Panc1 (cell line): ENCODE measurements around the gene PAOX. TPM values are rescaled to one million over a fixed set of nuclear protein-coding genes. Genes with fewer than 3 reads are reported as not detected.

ENCODE experiments used
- ATAC-seq: fragments of 200-7000 bp; cut with Tn5 transposase; 2 replicates; pipeline ENCODE4 v1.9.1; 2020; ENCODE audit warnings: mild to moderate bottlenecking, moderate library complexity
- BruUV-seq: library from RNA; stranded (reverse); fragments of 400-500 nt; replicated peaks from 2 replicates; lab custom pipeline; 2021; lab: Mats Ljungman, UMichigan
- CTCF ChIA-PET: fragments of 300-600 bp; sonication (Branson Sonifier 250); formaldehyde crosslinking; loops from one replicate; lab custom pipeline; 2022; ENCODE audit warnings: antibody characterized with exemption; lab: Charles Lee
- POLR2A ChIA-PET: fragments of 300-600 bp; sonication (Branson Sonifier 250); formaldehyde crosslinking; loops from one replicate; lab custom pipeline; 2022; ENCODE audit warnings: antibody characterized with exemption; lab: Charles Lee
- DNase-seq: peaks from one replicate; pipeline ENCODE4 v3.0.0-alpha.2; 2010; ENCODE audit warnings: low read depth, low spot score
- H3K27ac ChIP-seq: 2 replicates; pipeline ENCODE4 v1.5.1; 2011; ENCODE audit warnings: mild to moderate bottlenecking, low read length, inconsistent platforms
- H3K27me3 ChIP-seq: fragments of 200-500 bp; sonication (Bioruptor generic); 2 replicates; pipeline ENCODE4 v1.6.0; 2014; ENCODE audit warnings: low read length, inconsistent platforms; ENCODE audit not compliant: control insufficient read depth, insufficient read depth
- H3K36me3 ChIP-seq: fragments of 200-500 bp; sonication (Bioruptor generic); 2 replicates; pipeline ENCODE4 v1.5.1; 2014; ENCODE audit warnings: inconsistent platforms, mild to moderate bottlenecking, low read length, moderate library complexity; ENCODE audit not compliant: control insufficient read depth, insufficient read depth
- H3K4me1 ChIP-seq: 2 replicates; pipeline ENCODE4 v1.5.1; 2011; ENCODE audit warnings: inconsistent platforms, mild to moderate bottlenecking, low read length, moderate library complexity; ENCODE audit not compliant: control insufficient read depth, insufficient read depth
- H3K4me3 ChIP-seq, 2 experiments: 2 replicates each; pipeline ENCODE4 v1.5.1; 2011 to 2012; ENCODE audit warnings: low read depth in 2 of 2, low read length in 2 of 2, mild to moderate bottlenecking in 2 of 2, inconsistent platforms in 1 of 2, moderate library complexity in 1 of 2
- H3K9me3 ChIP-seq: fragments of 200-500 bp; sonication (Bioruptor generic); 2 replicates; pipeline ENCODE4 v1.5.1; 2014; ENCODE audit warnings: low read depth, mild to moderate bottlenecking, inconsistent platforms, low read length, moderate library complexity; ENCODE audit not compliant: control insufficient read depth, insufficient read depth
- CTCF ChIP-seq: fragments of 450-650 bp; IDR thresholded peaks from 2 replicates; pipeline ENCODE4 v1.5.1; 2017; ENCODE audit warnings: mild to moderate bottlenecking
- POLR2AphosphoS5 ChIP-seq: IDR thresholded peaks from 2 replicates; pipeline ENCODE4 v1.6.1; 2012; ENCODE audit warnings: mild to moderate bottlenecking, low read depth, low read length, moderate library complexity
- SIN3A ChIP-seq: IDR thresholded peaks from 2 replicates; pipeline ENCODE4 v1.6.1; 2012; ENCODE audit warnings: low read depth, mild to moderate bottlenecking, low read length, moderate library complexity, borderline replicate concordance; ENCODE audit not compliant: insufficient read depth
- TCF7L2 ChIP-seq: IDR thresholded peaks from 2 replicates; pipeline ENCODE4 v1.6.1; 2011; ENCODE audit warnings: mild to moderate bottlenecking, low read depth, low read length, inconsistent platforms
- in situ Hi-C: cut with HindIII; loops from 2 replicates; pipeline ENCODE4 v1.10.0; 2016; ENCODE audit warnings: low sequenced_read_pairs, low pct_unique_long_range_greater_than_20kb
- intact Hi-C: fragments of 100-400 bp; cut with micrococcal nuclease; formaldehyde crosslinking; loops from one replicate; pipeline ENCODE4 v1.10.0; 2022; ENCODE audit not compliant: unreplicated experiment
- total RNA-seq: library from RNA; stranded (reverse); gene quantifications from one replicate; pipeline ENCODE4 v1.2.1, GENCODE V29; 2021; ENCODE audit not compliant: unreplicated experiment
- TF ChIP-seq, protein P1 (sequence below), 2 experiments: IDR thresholded peaks; 2 replicates each; pipeline ENCODE4 v1.6.1; 2011 to 2012; ENCODE audit warnings: low read depth in 2 of 2, control low read depth in 1 of 2, low read length in 1 of 2, mild to moderate bottlenecking in 1 of 2, moderate library complexity in 1 of 2; ENCODE audit not compliant: insufficient read depth in 1 of 2

Gene PAOX
- total RNA-seq, 1 experiment from 2014 or later, result 9.3 TPM

- in situ Hi-C loops (no loop called here), intact Hi-C loops (no loop called here)
- no TSS peak for BruUV-seq
- DNase-seq, result no peak
- TF ChIP-seq SIN3A (no peak), POLR2AphosphoS5 (no peak), CTCF (no peak), TCF7L2 (no peak)
- TF ChIP-seq, protein P1, sequence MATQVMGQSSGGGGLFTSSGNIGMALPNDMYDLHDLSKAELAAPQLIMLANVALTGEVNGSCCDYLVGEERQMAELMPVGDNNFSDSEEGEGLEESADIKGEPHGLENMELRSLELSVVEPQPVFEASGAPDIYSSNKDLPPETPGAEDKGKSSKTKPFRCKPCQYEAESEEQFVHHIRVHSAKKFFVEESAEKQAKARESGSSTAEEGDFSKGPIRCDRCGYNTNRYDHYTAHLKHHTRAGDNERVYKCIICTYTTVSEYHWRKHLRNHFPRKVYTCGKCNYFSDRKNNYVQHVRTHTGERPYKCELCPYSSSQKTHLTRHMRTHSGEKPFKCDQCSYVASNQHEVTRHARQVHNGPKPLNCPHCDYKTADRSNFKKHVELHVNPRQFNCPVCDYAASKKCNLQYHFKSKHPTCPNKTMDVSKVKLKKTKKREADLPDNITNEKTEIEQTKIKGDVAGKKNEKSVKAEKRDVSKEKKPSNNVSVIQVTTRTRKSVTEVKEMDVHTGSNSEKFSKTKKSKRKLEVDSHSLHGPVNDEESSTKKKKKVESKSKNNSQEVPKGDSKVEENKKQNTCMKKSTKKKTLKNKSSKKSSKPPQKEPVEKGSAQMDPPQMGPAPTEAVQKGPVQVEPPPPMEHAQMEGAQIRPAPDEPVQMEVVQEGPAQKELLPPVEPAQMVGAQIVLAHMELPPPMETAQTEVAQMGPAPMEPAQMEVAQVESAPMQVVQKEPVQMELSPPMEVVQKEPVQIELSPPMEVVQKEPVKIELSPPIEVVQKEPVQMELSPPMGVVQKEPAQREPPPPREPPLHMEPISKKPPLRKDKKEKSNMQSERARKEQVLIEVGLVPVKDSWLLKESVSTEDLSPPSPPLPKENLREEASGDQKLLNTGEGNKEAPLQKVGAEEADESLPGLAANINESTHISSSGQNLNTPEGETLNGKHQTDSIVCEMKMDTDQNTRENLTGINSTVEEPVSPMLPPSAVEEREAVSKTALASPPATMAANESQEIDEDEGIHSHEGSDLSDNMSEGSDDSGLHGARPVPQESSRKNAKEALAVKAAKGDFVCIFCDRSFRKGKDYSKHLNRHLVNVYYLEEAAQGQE (IDR thresholded peaks at IDR 0.05; ENCODE audit: insufficient read depth in 1 of 2, low read depth in 2 of 2, low read length in 1 of 2), result no peak
- no peak overlapping the region for H3K27ac ChIP-seq
- no peak for ATAC-seq
- H3K4me3 ChIP-seq, result no peak overlapping the region
- peaks cover 11% of the 10 kb centered on the region; the same call in 1 of the 2 replicates for H3K4me1 ChIP-seq
- H3K36me3 ChIP-seq, result no peaks in the 10 kb centered on the region
- CTCF ChIA-PET, result no interaction called here
- no peaks in the 10 kb centered on the region for H3K9me3 ChIP-seq
- POLR2A ChIA-PET, result no interaction called here
- no peaks in the 10 kb centered on the region for H3K27me3 ChIP-seq
Observed at GRCh38 chr10:133349160-133349568, 29.9 kb upstream of the PAOX start.

DNA sequence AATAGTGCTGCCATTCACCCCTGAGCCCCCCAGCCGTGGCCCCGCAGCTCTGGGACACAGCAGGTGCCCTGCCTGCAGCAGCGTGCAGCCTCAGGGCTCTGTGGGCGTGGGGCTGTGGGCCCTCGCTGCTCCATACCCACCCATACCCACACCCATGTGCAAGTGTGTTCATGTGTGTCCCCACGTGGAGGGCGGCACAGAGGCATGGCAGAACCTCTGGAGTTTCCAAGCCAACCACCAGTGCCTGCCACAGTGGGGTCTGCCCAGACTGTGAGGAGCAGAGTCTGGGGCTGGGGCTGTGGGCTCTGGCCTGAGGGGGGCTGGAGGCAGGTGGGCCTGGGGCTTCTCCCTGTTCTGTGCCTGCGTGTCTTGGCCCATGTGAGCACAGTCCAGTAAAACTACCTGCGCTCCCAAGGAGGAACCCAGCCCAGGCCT is 29.5 kb upstream of the PAOX start:
- TF ChIP-seq SIN3A, result no peak
- TF ChIP-seq, protein P1 (IDR thresholded peaks at IDR 0.05; ENCODE audit: insufficient read depth in 1 of 2, low read depth in 2 of 2, low read length in 1 of 2), result no peak
- no peak for TF ChIP-seq TCF7L2
- TF ChIP-seq CTCF, result no peak
- TF ChIP-seq POLR2AphosphoS5, result no peak
- Histone ChIP-seq H3K4me1 (peaks cover 11% of the 10 kb centered on the region; the same call in 1 of the 2 replicates), H3K4me3 (no peak overlapping the region), H3K27me3 (no peaks in the 10 kb centered on the region), H3K36me3 (no peaks in the 10 kb centered on the region), H3K9me3 (no peaks in the 10 kb centered on the region), H3K27ac (no peak overlapping the region)
- intact Hi-C loops, result no loop called here
- POLR2A ChIA-PET, result no interaction called here
- no peak for DNase-seq
- in situ Hi-C loops, result no loop called here
- CTCF ChIA-PET, result no interaction called here
- no peak for ATAC-seq
- BruUV-seq, result no TSS peak
